CD14-positive monocyte (primary cell): Measurements from ENCODE around the gene TNFRSF18. TPM values are rescaled to one million over a fixed set of nuclear protein-coding genes. Genes with fewer than 3 reads are reported as not detected.

ENCODE experiments used
- DNase-seq, 3 donors: peaks; one replicate each; pipeline ENCODE4 v3.0.0-alpha.2; 2011 to 2022
- H2AFZ ChIP-seq: 2 replicates; pipeline ENCODE4 v1.6.0; 2012; ENCODE audit warnings: mild to moderate bottlenecking, low read depth, low read length, inconsistent platforms; ENCODE audit not compliant: insufficient read depth, poor library complexity, severe bottlenecking
- H3K27ac ChIP-seq, 2 donors: 1 replicate in 1 of 2; 2 replicates in 1 of 2; pipeline ENCODE4 v1.5.1; 2012 to 2013; ENCODE audit warnings: low read length in 2 of 2, control low read depth in 1 of 2, inconsistent platforms in 1 of 2, low read depth in 1 of 2, mild to moderate bottlenecking in 1 of 2
- H3K27me3 ChIP-seq, 2 donors: one replicate each; pipeline versions ENCODE4 v1.6.0 to v1.6.1; 2011 to 2013; ENCODE audit warnings: low read length in 2 of 2; ENCODE audit not compliant: control insufficient read depth in 2 of 2, insufficient read depth in 2 of 2
- H3K36me3 ChIP-seq, 2 donors: replicated peaks in 1 of 2; 1 replicate in 1 of 2; 2 replicates in 1 of 2; pipeline versions ENCODE4 v1.5.1 to v1.6.1; 2012 to 2013; ENCODE audit warnings: low read length in 2 of 2, control low read depth in 1 of 2, inconsistent platforms in 1 of 2, mild to moderate bottlenecking in 1 of 2; ENCODE audit not compliant: insufficient read depth in 2 of 2, control insufficient read depth in 1 of 2
- H3K4me1 ChIP-seq, 2 donors: 1 replicate in 1 of 2; 2 replicates in 1 of 2; pipeline versions ENCODE4 v1.5.1 to v1.6.1; 2012 to 2013; ENCODE audit warnings: low read length in 2 of 2, control low read depth in 1 of 2, inconsistent platforms in 1 of 2, mild to moderate bottlenecking in 1 of 2, moderate library complexity in 1 of 2; ENCODE audit not compliant: insufficient read depth in 2 of 2, control insufficient read depth in 1 of 2
- H3K4me2 ChIP-seq: replicated peaks from 2 replicates; pipeline ENCODE3; 2012; ENCODE audit warnings: low read length, moderate library complexity, mild to moderate bottlenecking; ENCODE audit not compliant: poor library complexity, severe bottlenecking; ENCODE audit errors: extremely low read depth
- H3K4me3 ChIP-seq, 3 experiments: fragments of 200-600 bp in 1 of 3; sonication (generic) in 1 of 3; replicated peaks in 1 of 3; 1 replicate in 2 of 3; 2 replicates in 1 of 3; pipeline ENCODE4 v1.5.1; 2011 to 2013; ENCODE audit warnings: low read length in 3 of 3, mild to moderate bottlenecking in 3 of 3, control low read depth in 2 of 3, low read depth in 2 of 3, inconsistent platforms in 1 of 3, moderate library complexity in 1 of 3
- H3K79me2 ChIP-seq: 2 replicates; pipeline ENCODE4 v1.6.0; 2012; ENCODE audit warnings: mild to moderate bottlenecking, control low read depth, inconsistent platforms, low read length, moderate library complexity; ENCODE audit not compliant: insufficient read depth
- H3K9ac ChIP-seq: 2 replicates; pipeline ENCODE4 v1.6.0; 2017; ENCODE audit warnings: low read length, mild to moderate bottlenecking; ENCODE audit not compliant: insufficient read depth, poor library complexity, severe bottlenecking
- H3K9me3 ChIP-seq, 2 donors: replicated peaks in 1 of 2; 1 replicate in 1 of 2; 2 replicates in 1 of 2; pipeline versions ENCODE4 v1.5.1 to v1.6.1; 2012 to 2013; ENCODE audit warnings: low read length in 2 of 2, control low read depth in 1 of 2; ENCODE audit not compliant: control insufficient read depth in 1 of 2, insufficient read depth in 1 of 2
- H4K20me1 ChIP-seq: 2 replicates; pipeline ENCODE4 v1.6.0; 2012; ENCODE audit warnings: mild to moderate bottlenecking, low read length, control low read depth, moderate library complexity; ENCODE audit not compliant: insufficient read depth
- H3K27ac Mint-ChIP-seq, 7 donors: one replicate each; pipeline ENCODE4 v1.8.0; 2020; ENCODE audit warnings: mild to moderate bottlenecking in 7 of 7, mixed read lengths in 7 of 7, moderate library complexity in 6 of 7, inconsistent platforms in 2 of 7
- H3K27me3 Mint-ChIP-seq, 3 donors: one replicate each; pipeline ENCODE4 v1.8.0; 2021 to 2022; ENCODE audit warnings: low read depth in 3 of 3, mild to moderate bottlenecking in 3 of 3, mixed read lengths in 3 of 3, moderate library complexity in 3 of 3, inconsistent platforms in 1 of 3
- H3K36me3 Mint-ChIP-seq, 2 donors: one replicate each; pipeline ENCODE4 v1.8.0; 2020; ENCODE audit warnings: mixed read lengths in 2 of 2, inconsistent platforms in 1 of 2, mild to moderate bottlenecking in 1 of 2
- H3K4me1 Mint-ChIP-seq: one replicate; pipeline ENCODE4 v1.8.0; 2020; ENCODE audit warnings: mild to moderate bottlenecking, mixed read lengths
- H3K4me3 Mint-ChIP-seq, 2 donors: one replicate each; pipeline ENCODE4 v1.8.0; 2020; ENCODE audit warnings: mild to moderate bottlenecking in 2 of 2, mixed read lengths in 2 of 2, moderate library complexity in 1 of 2
- H3K9me3 Mint-ChIP-seq, 7 donors: one replicate each; pipeline ENCODE4 v1.8.0; 2020 to 2022; ENCODE audit warnings: mixed read lengths in 7 of 7, mild to moderate bottlenecking in 6 of 7, moderate library complexity in 6 of 7, inconsistent platforms in 2 of 7
- CTCF ChIP-seq: fragments of 200-600 bp; IDR thresholded peaks from one replicate; pipeline ENCODE4 v1.8.0; 2022; ENCODE audit warnings: antibody characterized with exemption, mild to moderate bottlenecking
- WGBS: methylation state at CpG from one replicate; pipeline ENCODE4 v1.1.5; 2013; ENCODE audit warnings: missing lambda C conversion rate; ENCODE audit not compliant: insufficient coverage; 5-methylcytosine and 5-hydroxymethylcytosine counted together
- intact Hi-C, 2 donors: fragments of 100-400 bp; cut with micrococcal nuclease; formaldehyde crosslinking; loops; one replicate each; pipeline versions ENCODE4 v1.15.0 to v1.15.1; 2023
- polyA plus RNA-seq, 3 donors: library from polyadenylated mRNA; depleted of rRNA in 1 of 3; unstranded in 2 of 3; stranded (reverse) in 1 of 3; fragments of 300-500 nt in 2 of 3; fragments of >200 nt in 1 of 3; fragmentation: Illumina TruSeq in 2 of 3; gene quantifications; 1 replicate in 2 of 3; 2 replicates in 1 of 3; pipeline ENCODE4 v1.2.3, GENCODE V29; 2012 to 2021

The TNFRSF18 gene
- polyA plus RNA-seq, 3 donors, result not detected

- Histone ChIP-seq H2AFZ (no peak overlapping the region), H3K9me3 (no peaks in the 10 kb centered on the region), H3K4me2 (no peak overlapping the region), H3K79me2 (no peaks in the 10 kb centered on the region), H4K20me1 (no peaks in the 10 kb centered on the region), H3K4me1 (no peaks in the 10 kb centered on the region), H3K27me3 (peaks cover 0 to 8% of the 10 kb centered on the region in 2 donors), H3K27ac (no peak overlapping the region), H3K4me3 (no peak overlapping the region), H3K36me3 (no peaks in the 10 kb centered on the region), H3K9ac (no peak overlapping the region)
- H3K27ac Mint-ChIP-seq, result no peak overlapping the region
- no peak for TF ChIP-seq CTCF
- H3K36me3 Mint-ChIP-seq, result no peaks in the 10 kb centered on the region
- H3K4me1 Mint-ChIP-seq, result no peaks in the 10 kb centered on the region
- no peak overlapping the region for H3K4me3 Mint-ChIP-seq
- H3K9me3 Mint-ChIP-seq, result peaks cover 0 to 2% (median 0%) of the 10 kb centered on the region in 7 donors
- intact Hi-C loops, result no loop called here
- no peak for DNase-seq
- H3K27me3 Mint-ChIP-seq, result peaks cover 0 to 40% (median 1%) of the 10 kb centered on the region in 3 donors
- no CpG with 5 or more reads among the region's 11 CpGs for WGBS
Observed at GRCh38 chr1:1240348-1240732, 33.9 kb upstream of the TNFRSF18 start.

DNA sequence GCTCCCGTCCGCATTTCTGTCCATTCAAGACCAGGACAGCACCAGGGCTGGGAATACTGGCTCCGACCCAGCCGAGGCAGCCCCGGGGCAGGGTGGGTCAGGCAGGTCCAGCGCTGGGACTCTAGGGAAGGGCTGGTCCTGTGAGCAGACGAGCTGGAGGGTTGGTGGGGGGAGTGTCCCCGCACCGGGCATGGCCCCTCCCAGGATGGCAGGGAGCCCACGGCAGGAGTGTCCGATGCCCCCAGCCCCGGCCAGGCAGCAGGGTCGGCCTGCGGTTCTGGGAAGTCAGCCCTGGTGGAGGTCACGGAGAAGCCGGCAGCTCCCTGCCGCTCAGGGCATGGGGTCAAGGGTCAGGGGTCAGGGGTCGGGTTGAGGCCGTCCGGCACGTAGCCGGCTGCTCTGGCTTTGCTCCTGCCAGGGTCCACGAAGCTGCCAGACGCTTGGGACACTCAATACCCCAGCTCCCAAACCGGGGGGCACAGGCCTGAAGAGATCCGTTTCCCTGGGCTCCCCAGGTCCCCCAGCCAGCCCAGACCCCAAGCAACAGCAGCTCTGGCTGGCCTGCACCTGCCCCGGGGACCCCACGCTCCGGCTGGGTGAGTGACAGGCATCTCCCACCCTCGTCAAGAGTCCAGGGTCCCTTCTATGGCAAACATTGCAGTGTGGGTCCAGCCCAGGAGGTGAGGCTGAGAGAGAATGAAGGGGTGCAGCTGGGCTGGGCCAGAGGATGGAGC is 33.4 kb upstream of the TNFRSF18 start:
- Histone ChIP-seq H3K36me3 (no peaks in the 10 kb centered on the region), H3K9ac (no peak overlapping the region), H3K9me3 (no peaks in the 10 kb centered on the region), H3K4me1 (no peaks in the 10 kb centered on the region), H2AFZ (no peak overlapping the region), H3K79me2 (no peaks in the 10 kb centered on the region), H3K4me3 (no peak overlapping the region), H3K27ac (no peak overlapping the region), H3K27me3 (peaks cover 0 to 6% of the 10 kb centered on the region in 2 donors), H3K4me2 (no peak overlapping the region), H4K20me1 (no peaks in the 10 kb centered on the region)
- H3K9me3 Mint-ChIP-seq, result peaks cover 0 to 2% (median 0%) of the 10 kb centered on the region in 7 donors
- H3K4me1 Mint-ChIP-seq, result no peaks in the 10 kb centered on the region
- no peak overlapping the region for H3K27ac Mint-ChIP-seq
- no peak overlapping the region for H3K4me3 Mint-ChIP-seq
- WGBS, result 64% methylated on average over 22 of the region's 30 CpGs
- no peak for TF ChIP-seq CTCF
- intact Hi-C loops, result loop anchor here in 1 of 2 donors (10.0 kb wide), 1 partner anchor 205 kb away; no protein-coding TSS in a partner anchor
- no peak for DNase-seq
- peaks cover 0 to 38% (median 1%) of the 10 kb centered on the region in 3 donors for H3K27me3 Mint-ChIP-seq
- H3K36me3 Mint-ChIP-seq, result no peaks in the 10 kb centered on the region
